Body of pancreas (tissue), 4 donors: ENCODE data around the gene RARB.

Experiments used
- POLR2A ChIP-seq, 3 donors: fragments of 450-650 bp; IDR thresholded peaks; one replicate each; pipeline ENCODE4 v1.6.1; 2016; ENCODE audit warnings: antibody characterized with exemption in 3 of 3, mild to moderate bottlenecking in 2 of 3
- TF ChIP-seq, protein P1 (sequence below), 7 experiments: fragments of 450-650 bp in 4 of 7; fragments of 200-600 bp in 3 of 7; sonication (generic) in 3 of 7; IDR thresholded peaks; one replicate each; pipeline ENCODE4 v1.5.1; 2016 to 2019; ENCODE audit warnings: antibody characterized with exemption in 7 of 7

- TF ChIP-seq, protein P1, sequence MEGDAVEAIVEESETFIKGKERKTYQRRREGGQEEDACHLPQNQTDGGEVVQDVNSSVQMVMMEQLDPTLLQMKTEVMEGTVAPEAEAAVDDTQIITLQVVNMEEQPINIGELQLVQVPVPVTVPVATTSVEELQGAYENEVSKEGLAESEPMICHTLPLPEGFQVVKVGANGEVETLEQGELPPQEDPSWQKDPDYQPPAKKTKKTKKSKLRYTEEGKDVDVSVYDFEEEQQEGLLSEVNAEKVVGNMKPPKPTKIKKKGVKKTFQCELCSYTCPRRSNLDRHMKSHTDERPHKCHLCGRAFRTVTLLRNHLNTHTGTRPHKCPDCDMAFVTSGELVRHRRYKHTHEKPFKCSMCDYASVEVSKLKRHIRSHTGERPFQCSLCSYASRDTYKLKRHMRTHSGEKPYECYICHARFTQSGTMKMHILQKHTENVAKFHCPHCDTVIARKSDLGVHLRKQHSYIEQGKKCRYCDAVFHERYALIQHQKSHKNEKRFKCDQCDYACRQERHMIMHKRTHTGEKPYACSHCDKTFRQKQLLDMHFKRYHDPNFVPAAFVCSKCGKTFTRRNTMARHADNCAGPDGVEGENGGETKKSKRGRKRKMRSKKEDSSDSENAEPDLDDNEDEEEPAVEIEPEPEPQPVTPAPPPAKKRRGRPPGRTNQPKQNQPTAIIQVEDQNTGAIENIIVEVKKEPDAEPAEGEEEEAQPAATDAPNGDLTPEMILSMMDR (IDR thresholded peaks at IDR 0.05), result no peak
- no peak for TF ChIP-seq POLR2A (IDR thresholded peaks at IDR 0.05)
These were observed 158.5 kb downstream of the RARB start for GRCh38 chr3:25586553-25586952.
